PC-9 (cell line): ENCODE measurements around the gene RABL6. TPM values are rescaled to one million over a fixed set of nuclear protein-coding genes. Genes with fewer than 3 reads are reported as not detected.
"Not testable (repeated sequence)": the region's sequence is repeated elsewhere in the genome, so short reads cannot be mapped to it uniquely, and the experiment has no call there.

Experiments
- BruUV-seq: library from RNA; stranded (reverse); fragments of 400-500 nt; replicated peaks from 2 replicates; lab custom pipeline; 2021; lab: Mats Ljungman, UMichigan
- CTCF ChIA-PET: fragments of 300-600 bp; sonication (Branson Sonifier 250); formaldehyde crosslinking; loops from one replicate; lab custom pipeline; 2022; ENCODE audit warnings: antibody characterized with exemption; lab: Charles Lee
- POLR2A ChIA-PET: fragments of 300-600 bp; sonication (Branson Sonifier 250); formaldehyde crosslinking; loops from one replicate; lab custom pipeline; 2022; ENCODE audit warnings: antibody characterized with exemption; ENCODE audit not compliant: unreplicated experiment; lab: Charles Lee
- DNase-seq, 2 experiments: peaks; one replicate each; pipeline versions ENCODE4 v3.0.0 to v3.0.0-alpha.2; 2015 to 2022; ENCODE audit warnings: mixed read lengths in 1 of 2
- H2AFZ ChIP-seq: fragments of 200-600 bp; sonication (generic); 2 replicates; pipeline ENCODE4 v1.8.1; 2017; ENCODE audit warnings: antibody characterized with exemption
- H3F3A ChIP-seq: fragments of 200-600 bp; sonication (generic); 2 replicates; pipeline ENCODE4 v1.8.1; 2017; ENCODE audit warnings: antibody characterized with exemption, mild to moderate bottlenecking, low read depth; ENCODE audit not compliant: insufficient read depth
- H3K27ac ChIP-seq: fragments of 200-600 bp; sonication (generic); 2 replicates; pipeline ENCODE4 v1.6.1; 2016; ENCODE audit warnings: mixed run types
- H3K27me3 ChIP-seq: fragments of 200-600 bp; sonication (generic); 2 replicates; pipeline ENCODE4 v1.6.1; 2016; ENCODE audit warnings: low read depth, mixed run types; ENCODE audit not compliant: insufficient read depth
- H3K36me3 ChIP-seq: fragments of 200-600 bp; sonication (generic); 2 replicates; pipeline ENCODE4 v1.6.1; 2016; ENCODE audit warnings: low read depth, mixed run types
- H3K4me1 ChIP-seq: fragments of 200-600 bp; sonication (generic); replicated peaks from 2 replicates; pipeline ENCODE4 v1.6.1; 2016; ENCODE audit warnings: mixed run types; ENCODE audit not compliant: insufficient read depth
- H3K4me2 ChIP-seq: fragments of 200-600 bp; sonication (generic); 2 replicates; pipeline ENCODE4 v1.6.1; 2017; ENCODE audit warnings: mixed run types
- H3K4me3 ChIP-seq: fragments of 200-600 bp; sonication (generic); 2 replicates; pipeline ENCODE4 v1.6.1; 2016; ENCODE audit warnings: mixed run types
- H3K79me2 ChIP-seq: fragments of 200-600 bp; sonication (generic); 2 replicates; pipeline ENCODE4 v1.6.1; 2017; ENCODE audit warnings: low read depth, mixed run types
- H3K9me2 ChIP-seq: fragments of 200-600 bp; sonication (generic); 2 replicates; pipeline ENCODE4 v1.8.1; 2017; ENCODE audit warnings: mild to moderate bottlenecking; ENCODE audit not compliant: insufficient read depth
- H3K9me3 ChIP-seq: fragments of 200-600 bp; sonication (generic); 2 replicates; pipeline ENCODE4 v1.8.1; 2016; ENCODE audit warnings: low read depth; ENCODE audit not compliant: insufficient read depth
- H4K20me1 ChIP-seq: fragments of 200-600 bp; sonication (generic); 2 replicates; pipeline ENCODE4 v1.8.1; 2017; ENCODE audit not compliant: insufficient read depth
- CTCF ChIP-seq: fragments of 200-600 bp; sonication (generic); conservative IDR thresholded peaks from 2 replicates; pipeline ENCODE4 v1.6.1; 2017; ENCODE audit warnings: mixed run types, antibody characterized with exemption, mild to moderate bottlenecking, moderate library complexity
- EZH2 ChIP-seq: fragments of 200-600 bp; sonication (generic); IDR thresholded peaks from 2 replicates; pipeline ENCODE4 v1.8.0; 2017; ENCODE audit warnings: antibody characterized with exemption, low read depth
- intact Hi-C: fragments of 100-400 bp; cut with micrococcal nuclease; formaldehyde crosslinking; loops from one replicate; pipeline ENCODE4 v1.10.0; 2022; ENCODE audit not compliant: unreplicated experiment
- total RNA-seq: library from RNA; stranded (reverse); gene quantifications from 2 replicates; pipeline ENCODE4 v1.2.3, GENCODE V29; 2021

Gene RABL6
- total RNA-seq, 1 experiment from 2014 or later: 116 TPM

DNA sequence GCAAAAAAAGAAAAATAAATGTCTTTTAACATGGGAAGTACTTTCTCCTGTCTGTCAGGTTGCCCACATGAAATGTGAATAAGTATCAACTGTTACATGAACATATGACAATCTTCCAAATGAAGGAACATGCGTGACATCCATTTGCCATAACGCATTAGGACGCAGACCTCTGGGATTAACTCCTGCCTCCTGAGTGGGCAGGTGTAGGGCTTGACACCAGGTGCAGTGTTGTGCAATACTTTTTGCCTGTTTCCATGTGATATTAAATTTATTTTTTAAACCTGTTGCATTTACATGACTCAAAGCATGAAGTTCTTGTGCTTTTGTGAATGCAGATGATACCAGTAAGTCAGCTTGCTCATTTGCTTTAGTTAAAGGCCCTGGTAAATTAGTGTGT, 25.3 kb upstream of the RABL6 start:
- no peaks in the 10 kb centered on the region for H3K9me2 ChIP-seq
- no peak overlapping the region for H2AFZ ChIP-seq
- no peaks in the 10 kb centered on the region for H3K79me2 ChIP-seq
- H3F3A ChIP-seq: peaks cover 4% of the 10 kb centered on the region; the same call in 1 of the 2 replicates
- no peak overlapping the region for H3K4me2 ChIP-seq
- no peak for DNase-seq
- BruUV-seq: no TSS peak
- CTCF ChIA-PET: interaction anchor here (0.6 kb wide), 1 partner anchor 288 kb away, joined by 4 read pairs; the partner anchor contains the start of gene SAPCD2
- H4K20me1 ChIP-seq: no peaks in the 10 kb centered on the region
- no peak overlapping the region for H3K27ac ChIP-seq
- no peaks in the 10 kb centered on the region for H3K9me3 ChIP-seq
- no peak for TF ChIP-seq CTCF
- no peak for TF ChIP-seq EZH2
- intact Hi-C loops: no loop called here
- H3K4me3 ChIP-seq: no peak overlapping the region
- H3K36me3 ChIP-seq: no peaks in the 10 kb centered on the region
- H3K27me3 ChIP-seq: peaks cover 36% of the 10 kb centered on the region
- H3K4me1 ChIP-seq: no peaks in the 10 kb centered on the region
- POLR2A ChIA-PET: interaction anchor here (0.6 kb wide), 1 partner anchor 10 kb away, joined by 12 read pairs; no protein-coding TSS in a partner anchor

DNA sequence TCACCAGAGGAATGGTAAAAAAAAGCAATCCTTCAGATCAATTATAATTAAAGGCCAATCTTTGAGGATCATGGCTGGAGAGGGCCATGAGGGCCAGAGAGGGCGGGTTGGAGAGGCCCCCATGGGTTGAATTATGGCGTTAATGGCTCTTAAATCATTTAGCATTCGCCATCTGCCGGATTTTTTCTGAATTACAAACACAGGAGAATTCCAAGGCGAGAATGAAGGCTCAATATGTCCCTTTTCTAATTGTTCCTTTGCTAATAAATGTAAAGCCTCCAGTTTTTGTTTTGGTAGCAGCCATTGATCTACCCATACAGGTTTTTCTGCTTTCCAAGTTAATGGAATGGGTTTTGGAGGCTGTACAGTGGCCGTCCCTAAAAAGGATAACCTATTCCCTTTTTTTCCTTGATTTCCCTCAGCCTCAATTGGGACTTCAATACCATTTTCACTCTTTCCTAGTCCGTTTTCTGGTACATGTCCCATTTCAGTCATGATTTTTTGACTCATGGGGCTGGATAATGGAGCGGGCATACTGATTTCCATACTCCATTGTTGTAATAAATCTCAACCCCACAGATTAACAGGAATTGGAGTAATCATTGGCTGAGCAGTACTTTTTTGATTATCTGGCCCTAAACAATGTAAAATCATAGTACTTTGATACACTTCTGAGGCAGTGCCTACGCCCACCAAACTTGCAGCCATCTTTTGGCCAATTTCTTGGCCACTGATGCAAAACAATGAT, 23.3 kb upstream of the RABL6 start:
- BruUV-seq: no TSS peak
- intact Hi-C loops: no loop called here
- Histone ChIP-seq H3K79me2 (no peaks in the 10 kb centered on the region), H3K36me3 (no peaks in the 10 kb centered on the region), H4K20me1 (no peaks in the 10 kb centered on the region), H3K4me2 (no peak overlapping the region), H3K4me1 (no peaks in the 10 kb centered on the region), H3K9me3 (no peaks in the 10 kb centered on the region), H3K27me3 (peaks cover 17% of the 10 kb centered on the region), H3F3A (peaks cover 9% of the 10 kb centered on the region; the same call in 1 of the 2 replicates), H2AFZ (no peak overlapping the region), H3K27ac (no peak overlapping the region), H3K4me3 (no peak overlapping the region), H3K9me2 (no peaks in the 10 kb centered on the region)
- no peak for DNase-seq
- POLR2A ChIA-PET: interaction anchor here (0.7 kb wide), 1 partner anchor 432 kb away, joined by 4 read pairs; no protein-coding TSS in a partner anchor
- TF ChIP-seq CTCF: peak; percentile 74; the same call in 1 of the 2 replicates
- TF ChIP-seq EZH2: no peak
- CTCF ChIA-PET: interaction anchor here (0.5 kb wide), 1 partner anchor 54 kb away, joined by 6 read pairs; no protein-coding TSS in a partner anchor

- CTCF ChIA-PET: no interaction called here
- no peak for DNase-seq
- Histone ChIP-seq H3K27ac (no peak overlapping the region), H3K36me3 (no peaks in the 10 kb centered on the region), H3K4me1 (peaks cover 1% of the 10 kb centered on the region; the same call in 1 of the 2 replicates), H3K79me2 (no peaks in the 10 kb centered on the region), H4K20me1 (no peaks in the 10 kb centered on the region), H3K4me3 (no peak overlapping the region), H3F3A (peaks cover 11% of the 10 kb centered on the region), H3K9me3 (no peaks in the 10 kb centered on the region), H3K9me2 (no peaks in the 10 kb centered on the region), H3K27me3 (peaks cover 12% of the 10 kb centered on the region), H3K4me2 (no peak overlapping the region), H2AFZ (no peak overlapping the region)
- POLR2A ChIA-PET: interaction anchor here (0.5 kb wide), 1 partner anchor 116 kb away, joined by 4 read pairs; no protein-coding TSS in a partner anchor
- intact Hi-C loops: no loop called here
- TF ChIP-seq EZH2 (no peak), CTCF (no peak)
- BruUV-seq: no TSS peak
Measured at GRCh38 chr9:136784997-136785361, 22.8 kb upstream of the RABL6 start.

GRCh38 chr9:136785565-136786355, 22.0 kb upstream of the RABL6 start:
- H3K36me3 ChIP-seq, H4K20me1 ChIP-seq, intact Hi-C loops, DNase-seq, H2AFZ ChIP-seq, H3K27ac ChIP-seq, H3K9me3 ChIP-seq, H3K9me2 ChIP-seq, BruUV-seq, H3K79me2 ChIP-seq, H3K27me3 ChIP-seq, H3K4me2 ChIP-seq, H3K4me1 ChIP-seq, H3K4me3 ChIP-seq: not testable (repeated sequence)
- ChIA-PET POLR2A (interaction anchor here (0.5 kb wide), 1 partner anchor 117 kb away, joined by 4 read pairs; no protein-coding TSS in a partner anchor), CTCF (interaction anchor here (0.6 kb wide), 1 partner anchor 496 kb away, joined by 3 read pairs; no protein-coding TSS in a partner anchor)
- peaks cover 16% of the 10 kb centered on the region for H3F3A ChIP-seq
